ENCODE results near the gene BACE2. TPM values are rescaled to one million over a fixed set of nuclear protein-coding genes. Genes with fewer than 3 reads are reported as not detected.

The BACE2 gene
- total RNA-seq = 16.4 and 20.9 TPM in 2 replicates

DNA sequence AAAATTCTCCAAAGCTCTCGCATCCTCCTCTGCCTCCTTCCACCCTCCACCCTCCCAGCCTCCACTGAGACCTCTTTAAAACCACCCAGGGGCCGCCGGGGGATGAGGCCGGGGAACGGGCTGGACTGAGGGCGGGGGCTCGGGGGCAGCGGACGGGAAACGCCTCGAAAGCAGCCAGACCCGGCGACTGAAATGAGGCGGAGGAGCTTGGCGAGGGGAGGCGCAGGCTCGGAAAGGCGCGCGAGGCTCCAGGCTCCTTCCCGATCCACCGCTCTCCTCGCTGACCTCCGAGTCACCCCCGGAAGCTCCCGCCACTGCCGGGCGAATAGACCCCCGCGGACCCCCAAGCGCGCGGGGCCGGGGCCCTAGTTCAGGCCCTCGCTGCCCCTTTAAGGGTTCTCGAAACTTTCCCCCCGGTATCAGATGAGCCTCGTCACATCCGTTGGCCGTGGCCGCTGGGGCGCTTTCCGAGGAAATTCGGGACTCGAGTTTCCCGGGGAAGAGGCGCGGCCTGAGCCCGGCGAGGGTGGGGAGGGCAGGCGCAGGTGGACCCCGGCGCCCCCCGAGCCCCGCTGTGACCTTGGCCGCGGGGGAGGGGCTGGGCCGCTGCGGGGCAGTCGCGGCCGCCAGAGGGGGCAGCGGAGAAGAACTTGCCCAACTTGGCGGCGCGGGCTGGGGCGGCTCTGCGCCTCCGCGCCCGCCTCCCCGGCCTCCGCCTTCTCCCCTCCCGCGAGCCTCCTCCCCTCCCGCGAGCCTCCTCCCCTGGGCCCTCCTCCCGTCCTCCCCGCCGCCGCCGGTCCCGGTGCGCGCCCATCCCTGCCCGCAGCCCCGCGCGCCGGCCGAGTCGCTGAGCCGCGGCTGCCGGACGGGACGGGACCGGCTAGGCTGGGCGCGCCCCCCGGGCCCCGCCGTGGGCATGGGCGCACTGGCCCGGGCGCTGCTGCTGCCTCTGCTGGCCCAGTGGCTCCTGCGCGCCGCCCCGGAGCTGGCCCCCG is at the start of gene BACE2:
BACE2 (plus strand) TSS at position 813 of the 995 bp plus-strand sequence; CDS start at position 917, 104 bp downstream.

DNA sequence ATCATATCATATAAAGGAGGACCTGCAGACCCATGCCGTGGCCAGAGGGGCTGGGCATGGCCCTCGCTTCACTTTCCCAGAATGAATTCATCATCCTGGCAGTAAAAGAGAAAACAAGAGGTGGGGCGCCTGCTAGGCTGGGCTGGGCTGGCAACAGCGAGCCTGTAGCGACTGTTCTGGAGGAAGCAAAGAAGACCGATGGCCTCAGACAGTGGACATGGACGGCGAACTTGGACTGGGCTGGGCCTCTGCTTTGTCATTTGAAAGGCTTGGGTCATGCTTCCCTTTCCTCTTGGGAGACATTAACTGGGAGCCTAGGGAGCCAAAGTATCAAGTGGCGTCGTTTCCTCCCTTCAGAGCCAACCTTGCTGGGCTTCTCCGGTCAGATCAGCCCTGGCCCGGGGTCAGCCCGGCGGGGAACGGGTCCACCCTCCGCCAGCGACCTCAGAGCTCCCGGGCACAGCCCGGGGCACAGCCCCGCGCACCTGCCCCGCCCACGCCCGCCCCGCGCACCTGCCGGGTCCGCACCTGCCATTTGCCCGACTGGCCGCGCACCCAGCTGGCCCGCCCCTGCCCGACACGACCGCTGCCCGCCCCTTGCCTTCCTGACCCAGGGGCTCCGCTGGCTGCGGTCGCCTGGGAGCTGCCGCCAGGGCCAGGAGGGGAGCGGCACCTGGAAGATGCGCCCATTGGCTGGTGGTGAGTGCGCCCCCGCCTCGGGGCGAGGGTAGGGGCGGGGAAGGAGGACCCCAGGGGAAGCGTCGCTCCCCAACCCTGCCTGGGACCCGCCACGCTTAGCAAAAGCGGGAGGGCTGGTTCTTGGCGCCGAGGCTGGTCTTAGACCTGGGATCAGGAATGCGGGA is 148.5 kb downstream of the BACE2 start, which contains the start of gene FAM3B:
FAM3B (plus strand) TSS at position 602 of the 863 bp plus-strand sequence; CDS start at position 681, 79 bp downstream.

Small RNAs within 50 kb of the gene (small RNA-seq; reads per million reads assigned to genes)
- not detected for gene MIR3197

Other genes starting within 250 kb of the BACE2 start
- gene FAM3B, start 148.6 kb downstream of the BACE2 start, total RNA-seq = not detected in 2 replicates
- 1.8 and 8.1 TPM in 2 replicates for gene MX2, start 193.9 kb downstream of the BACE2 start, total RNA-seq